ENCODE measurements around the gene TMEM202.
"Not testable (repeated sequence)": the region's sequence is repeated elsewhere in the genome, so short reads cannot be mapped to it uniquely, and the experiment has no call there.

GRCh38 chr15:72419768-72420167, 21.7 kb downstream of the TMEM202 start:
- not testable (repeated sequence) for TF ChIP-seq CTCF (IDR thresholded peaks at IDR 0.05; ENCODE audit: insufficient read depth, low read length); POLR2AphosphoS5 (IDR thresholded peaks at IDR 0.05; ENCODE audit: low read depth); REST (IDR thresholded peaks at IDR 0.05; ENCODE audit: insufficient replicate concordance, low read depth)
